Adrenal gland (tissue), 5 donors: ENCODE results near the gene ELOVL7.

Experiments
- POLR2A ChIP-seq, 2 donors: fragments of 450-650 bp; IDR thresholded peaks; one replicate each; pipeline ENCODE4 v1.6.1; 2017; ENCODE audit warnings: antibody characterized with exemption in 2 of 2, mild to moderate bottlenecking in 2 of 2, moderate library complexity in 1 of 2
- TF ChIP-seq, protein P1 (sequence below), 6 experiments: fragments of 450-650 bp in 4 of 6; fragments of 200-600 bp in 2 of 6; sonication (generic) in 1 of 6; IDR thresholded peaks; 1 replicate in 5 of 6; 2 replicates in 1 of 6; pipeline versions ENCODE4 v1.5.1 to v1.8.0; 2016 to 2021; ENCODE audit warnings: antibody characterized with exemption in 6 of 6, mild to moderate bottlenecking in 2 of 6, moderate library complexity in 1 of 6
- donor health status: DM: no; HTN: no; CAD: no.

DNA sequence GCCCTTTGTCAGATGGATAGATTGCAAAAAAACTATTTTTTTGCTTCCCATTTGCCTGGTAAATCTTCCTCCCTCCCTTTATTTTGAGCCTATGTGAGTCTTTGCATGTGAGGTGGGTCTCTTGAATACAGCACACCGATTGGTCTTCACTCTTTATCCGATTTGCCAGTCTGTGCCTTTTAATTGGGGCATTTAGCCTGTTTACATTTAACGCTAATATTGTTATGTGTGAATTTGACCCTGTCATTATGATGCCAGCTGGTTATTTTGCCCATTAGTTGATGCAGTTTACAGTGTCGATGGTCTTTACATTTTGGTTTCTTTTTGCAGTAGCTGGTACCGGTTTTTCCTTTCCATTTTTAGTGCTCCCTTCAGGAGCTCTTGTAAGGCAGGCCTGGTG lies 131.1 kb downstream of the ELOVL7 start:
- no peak for TF ChIP-seq POLR2A (IDR thresholded peaks at IDR 0.05)
- TF ChIP-seq, protein P1, sequence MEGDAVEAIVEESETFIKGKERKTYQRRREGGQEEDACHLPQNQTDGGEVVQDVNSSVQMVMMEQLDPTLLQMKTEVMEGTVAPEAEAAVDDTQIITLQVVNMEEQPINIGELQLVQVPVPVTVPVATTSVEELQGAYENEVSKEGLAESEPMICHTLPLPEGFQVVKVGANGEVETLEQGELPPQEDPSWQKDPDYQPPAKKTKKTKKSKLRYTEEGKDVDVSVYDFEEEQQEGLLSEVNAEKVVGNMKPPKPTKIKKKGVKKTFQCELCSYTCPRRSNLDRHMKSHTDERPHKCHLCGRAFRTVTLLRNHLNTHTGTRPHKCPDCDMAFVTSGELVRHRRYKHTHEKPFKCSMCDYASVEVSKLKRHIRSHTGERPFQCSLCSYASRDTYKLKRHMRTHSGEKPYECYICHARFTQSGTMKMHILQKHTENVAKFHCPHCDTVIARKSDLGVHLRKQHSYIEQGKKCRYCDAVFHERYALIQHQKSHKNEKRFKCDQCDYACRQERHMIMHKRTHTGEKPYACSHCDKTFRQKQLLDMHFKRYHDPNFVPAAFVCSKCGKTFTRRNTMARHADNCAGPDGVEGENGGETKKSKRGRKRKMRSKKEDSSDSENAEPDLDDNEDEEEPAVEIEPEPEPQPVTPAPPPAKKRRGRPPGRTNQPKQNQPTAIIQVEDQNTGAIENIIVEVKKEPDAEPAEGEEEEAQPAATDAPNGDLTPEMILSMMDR (IDR thresholded peaks at IDR 0.05), result no peak
